GM12873 (cell line): Measurements from ENCODE around the gene GPR160.

Source experiments
- CTCF ChIP-seq: IDR thresholded peaks from 2 replicates; pipeline ENCODE4 v1.5.1; 2012; ENCODE audit warnings: low read depth, mild to moderate bottlenecking, moderate library complexity, low read length, control low read depth; ENCODE audit not compliant: insufficient read depth; ENCODE audit errors: missing control alignments

Gene GPR160

GRCh38 chr3:170037463-170038433 is at the start of gene GPR160:
Gene GPR160, plus strand, starts transcription at chr3:170037995. Its CDS starts 45,978 bp downstream, at chr3:170083973.
- TF ChIP-seq CTCF: peak; percentile 87

- no peak for TF ChIP-seq CTCF
These were observed 47.4 kb upstream of the GPR160 start for GRCh38 chr3:169990431-169990830.

GRCh38 chr3:169992156-169992555 is 45.6 kb upstream of the GPR160 start:
- no peak for TF ChIP-seq CTCF

- TF ChIP-seq CTCF: no peak
These were observed 45.0 kb upstream of the GPR160 start for GRCh38 chr3:169992781-169993180.

- TF ChIP-seq CTCF: no peak
These were observed 44.0 kb upstream of the GPR160 start for GRCh38 chr3:169993761-169994160.

GRCh38 chr3:169996063-169996462 is 41.7 kb upstream of the GPR160 start:
- no peak for TF ChIP-seq CTCF

GRCh38 chr3:169998668-169999131 is 39.1 kb upstream of the GPR160 start:
- no peak for TF ChIP-seq CTCF
